ENCODE results near the gene NOTCH1.

Gene NOTCH1

DNA sequence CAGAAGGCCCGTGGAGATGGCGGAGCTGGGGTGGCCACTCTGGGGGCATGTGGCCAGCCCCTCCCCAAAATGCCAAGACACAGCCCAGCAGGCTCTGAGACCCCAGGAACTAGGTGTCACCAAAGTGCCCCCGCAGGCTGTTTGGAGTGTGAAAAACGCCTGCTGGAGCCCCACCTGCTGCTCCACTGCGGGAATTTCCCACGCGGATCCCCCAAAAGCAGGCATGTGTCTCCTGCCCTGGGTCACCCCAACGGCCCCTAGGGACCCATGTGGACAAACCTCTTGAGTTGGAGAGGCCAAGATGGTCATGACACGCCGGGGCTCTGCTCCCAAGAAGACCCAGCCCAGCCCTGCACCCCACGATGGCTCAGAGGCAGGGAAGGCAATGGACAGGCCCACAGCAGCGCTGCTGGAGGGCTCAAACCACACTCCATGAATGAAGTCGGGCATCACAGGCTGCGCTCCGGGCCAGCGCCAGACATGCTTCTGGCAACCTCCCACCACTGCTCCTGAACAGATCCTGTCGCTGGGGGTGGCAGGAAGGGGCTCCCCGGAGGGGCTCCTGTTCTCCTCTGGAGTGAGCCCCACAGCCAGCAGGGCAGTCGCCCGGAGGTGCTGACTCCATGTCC is 15.3 kb downstream of the NOTCH1 start:
- DNase-seq: no peak

DNA sequence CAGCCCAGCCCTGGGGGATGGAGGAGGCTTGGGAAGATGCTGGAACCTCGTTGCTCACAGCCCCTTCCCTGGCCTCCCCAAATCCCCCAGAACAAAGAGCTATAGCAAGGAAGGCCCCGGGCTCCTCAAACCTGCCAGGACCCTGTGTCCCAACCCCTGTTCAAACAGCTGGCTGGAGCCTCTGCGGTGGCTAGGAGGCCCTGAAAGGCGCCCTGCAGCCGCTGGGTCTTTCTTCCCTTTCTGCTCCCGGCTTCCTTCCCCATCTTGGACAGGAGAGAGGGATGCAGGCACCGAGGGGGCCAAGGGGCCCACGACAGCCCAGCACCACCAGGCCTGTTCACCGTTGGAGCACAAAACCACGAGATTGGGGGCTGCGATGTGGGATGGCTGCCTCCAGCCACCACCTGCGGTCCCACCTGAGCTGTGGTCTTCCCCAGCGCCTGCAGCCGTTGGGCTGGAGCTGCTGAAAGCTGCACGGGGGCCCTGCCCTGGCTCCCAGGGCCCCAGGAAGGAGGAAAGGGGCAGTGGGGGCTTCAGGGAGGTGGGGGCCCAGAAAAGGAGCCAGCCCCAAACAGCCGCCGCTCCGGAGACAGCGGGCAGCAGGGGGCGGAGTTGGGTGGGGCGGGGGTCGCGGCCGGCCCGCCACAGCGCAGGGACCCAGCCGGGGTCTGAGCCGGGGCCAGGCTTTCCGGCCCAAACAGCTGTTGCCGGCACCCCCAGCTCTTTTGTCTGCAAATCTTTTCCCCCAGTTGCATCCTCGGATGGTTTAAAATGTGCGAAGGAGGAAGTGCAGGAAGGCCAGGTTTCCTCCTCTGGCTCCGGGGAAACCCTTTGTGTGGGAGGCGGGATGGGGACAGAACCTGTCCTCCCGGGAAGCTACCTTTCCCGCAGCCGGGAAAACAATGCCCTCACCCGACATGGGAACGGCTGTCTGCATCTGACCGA is 16.1 kb downstream of the NOTCH1 start:
- no peak for DNase-seq

- no peak for DNase-seq
Measured at GRCh38 chr9:136528716-136529341, 17.0 kb downstream of the NOTCH1 start.

DNA sequence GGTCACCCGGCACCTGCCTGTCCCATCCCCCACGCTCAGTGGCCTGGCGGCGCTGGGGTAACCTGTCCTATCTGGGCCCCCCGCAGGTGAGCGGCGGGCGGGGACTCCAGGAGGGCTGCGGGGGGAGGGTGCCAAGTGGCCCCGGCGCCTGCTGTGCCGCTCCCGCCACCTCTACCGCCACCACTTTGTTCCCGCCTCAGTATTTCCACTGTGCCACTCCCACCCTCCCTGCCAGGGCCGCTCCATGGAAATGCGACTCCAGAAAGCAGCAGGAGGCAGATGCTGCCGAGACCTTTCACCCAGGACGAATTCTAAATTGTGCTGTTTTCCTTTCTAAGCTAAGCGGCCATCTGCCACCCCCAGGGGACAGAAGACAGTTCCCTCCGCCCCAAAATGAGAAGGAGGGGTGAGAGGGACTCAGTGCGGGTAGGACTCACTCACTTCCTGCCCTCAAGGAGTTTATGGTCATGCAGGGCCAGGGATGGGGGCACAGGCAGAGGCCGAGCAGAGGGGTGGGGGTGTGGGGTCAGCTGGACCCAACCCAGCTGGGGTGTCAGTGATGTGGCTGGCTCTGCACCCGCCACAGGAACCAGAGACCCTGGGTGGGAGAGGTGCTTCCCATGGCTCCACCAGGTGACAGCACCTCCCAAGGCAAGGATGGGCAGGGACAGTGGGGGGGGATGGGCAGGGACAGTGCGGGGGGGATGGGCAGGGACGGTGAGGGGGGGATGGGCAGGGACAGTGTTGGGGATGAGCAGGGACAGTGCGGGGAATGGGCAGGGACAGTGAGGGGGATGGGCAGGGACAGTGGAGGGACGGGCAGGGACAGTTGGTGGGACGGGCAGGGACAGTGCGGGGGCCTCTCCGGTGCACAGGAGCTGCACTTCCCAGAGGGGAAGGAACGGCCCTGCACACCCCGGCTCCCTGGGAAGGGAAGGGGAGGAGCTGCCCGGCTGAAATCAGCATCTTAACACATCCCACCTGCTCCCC is 17.8 kb downstream of the NOTCH1 start:
- no peak for DNase-seq

DNA sequence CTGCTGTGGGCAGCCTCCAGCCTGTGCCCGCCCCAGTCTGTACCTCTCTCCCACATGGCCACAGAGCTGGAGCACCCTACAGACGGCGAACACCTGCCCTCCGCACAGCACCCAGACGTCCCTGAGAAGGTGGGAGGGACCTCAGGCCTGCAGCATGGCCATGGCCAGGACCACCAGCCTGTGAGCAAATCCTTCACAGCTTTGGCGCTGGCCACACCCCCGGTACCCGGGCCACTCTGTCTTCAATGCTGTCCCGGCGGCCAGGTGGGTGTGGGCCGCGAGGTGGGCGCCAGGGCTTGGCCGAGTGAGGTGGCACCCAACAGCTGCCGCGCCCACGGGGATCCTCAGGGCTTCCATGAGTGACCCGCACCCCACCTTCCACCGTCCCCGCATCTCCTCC is 18.7 kb downstream of the NOTCH1 start:
- no peak for DNase-seq

GRCh38 chr9:136526625-136527066 is 19.2 kb downstream of the NOTCH1 start:
- DNase-seq: no peak

DNA sequence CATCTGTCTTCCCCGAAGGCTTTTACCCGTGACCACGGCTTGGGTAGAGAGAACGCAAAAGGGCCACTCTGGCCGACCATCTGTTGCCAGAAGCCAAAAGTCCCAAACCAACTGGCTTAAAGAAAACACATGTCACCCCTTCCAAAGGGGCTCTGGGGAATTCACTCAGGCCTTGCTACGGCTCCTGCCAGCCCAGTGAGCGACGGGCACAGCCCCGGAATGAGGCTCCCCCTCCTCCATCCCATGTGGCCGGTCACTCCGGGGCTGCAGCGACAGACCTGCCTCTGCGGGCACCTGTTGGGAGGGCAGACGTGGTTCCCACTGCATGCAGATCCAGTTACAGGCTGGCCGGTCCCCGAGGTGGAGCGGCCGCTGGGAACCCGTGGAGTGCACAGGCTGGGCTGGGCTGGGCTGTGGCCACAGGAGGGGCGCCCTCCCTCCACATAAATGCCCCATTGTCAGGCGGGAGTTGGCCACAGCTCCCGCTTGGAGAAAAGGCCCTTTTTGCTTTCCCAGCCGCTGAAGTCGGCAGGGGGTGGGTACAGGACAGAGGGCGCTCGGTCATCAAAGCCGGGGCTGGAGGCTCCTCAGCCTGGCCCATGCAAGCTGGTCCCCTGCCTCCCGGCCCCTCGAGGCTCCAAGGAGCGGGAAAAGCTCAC is 19.9 kb downstream of the NOTCH1 start:
- no peak for DNase-seq

GRCh38 chr9:136525207-136525606 is 20.6 kb downstream of the NOTCH1 start:
- DNase-seq: no peak

- no peak for DNase-seq
Measured at GRCh38 chr9:136522314-136523237, 23.3 kb downstream of the NOTCH1 start.

- no peak for DNase-seq
Measured at GRCh38 chr9:136521537-136521936, 24.3 kb downstream of the NOTCH1 start.

GRCh38 chr9:136520053-136520540 is 25.8 kb downstream of the NOTCH1 start:
- DNase-seq: no peak

DNA sequence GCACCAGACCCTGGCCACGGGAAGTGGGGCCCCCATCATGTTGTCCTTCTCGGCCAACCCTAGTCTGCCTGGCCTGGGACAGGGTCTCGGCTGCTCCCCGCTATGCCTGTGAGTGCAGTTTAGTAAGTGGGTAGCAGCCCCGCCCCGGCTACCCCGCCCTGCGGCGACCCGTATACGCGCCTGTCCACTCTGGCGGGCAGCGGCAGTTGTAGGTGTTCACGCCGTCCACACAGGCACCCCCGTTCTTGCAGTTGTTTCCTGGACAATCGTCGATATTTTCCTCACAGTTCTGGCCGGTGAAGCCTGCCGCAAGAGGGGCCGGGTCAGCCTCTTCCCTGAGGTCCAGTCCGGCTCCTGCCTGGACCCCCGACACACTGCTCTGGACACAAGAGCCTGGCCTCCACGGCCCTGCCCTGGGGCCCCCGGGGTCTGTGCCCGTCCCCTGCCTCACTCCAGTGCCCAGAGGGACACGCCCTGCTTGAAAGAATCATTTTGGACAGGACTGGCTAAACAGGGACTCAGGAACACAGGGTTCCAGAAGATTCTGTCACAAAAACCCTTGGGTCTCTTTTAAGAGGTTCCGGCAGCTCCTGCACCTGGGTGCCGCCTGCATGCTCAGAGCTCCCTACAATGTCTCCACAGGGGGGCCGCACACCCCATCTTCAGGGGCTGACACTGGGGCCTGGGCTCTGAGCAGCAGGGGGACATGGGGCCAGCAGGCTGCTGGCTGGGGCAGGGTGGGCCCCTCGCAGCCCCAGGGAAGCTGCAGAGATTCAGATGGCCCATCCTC is 26.4 kb downstream of the NOTCH1 start:
- DNase-seq: no peak

DNA sequence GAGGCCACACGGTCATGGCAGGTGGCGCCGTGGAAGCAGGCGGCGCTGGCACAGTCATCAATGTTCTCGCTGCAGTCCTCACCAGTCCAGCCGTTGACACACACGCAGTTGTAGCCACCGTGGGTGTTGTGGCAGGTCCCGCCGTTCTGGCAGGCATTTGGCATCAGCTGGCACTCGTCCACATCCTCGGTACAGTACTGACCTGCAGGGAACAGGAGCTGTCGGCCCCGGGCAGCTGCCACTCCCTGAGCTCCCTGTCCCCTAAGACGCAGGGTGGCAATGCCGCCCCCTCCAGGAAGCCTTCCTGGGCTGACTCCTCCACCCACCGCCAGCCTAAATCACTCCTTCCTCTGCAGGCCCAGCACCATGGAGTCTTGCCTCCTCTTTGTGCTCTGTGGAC is 27.2 kb downstream of the NOTCH1 start:
- no peak for DNase-seq

DNA sequence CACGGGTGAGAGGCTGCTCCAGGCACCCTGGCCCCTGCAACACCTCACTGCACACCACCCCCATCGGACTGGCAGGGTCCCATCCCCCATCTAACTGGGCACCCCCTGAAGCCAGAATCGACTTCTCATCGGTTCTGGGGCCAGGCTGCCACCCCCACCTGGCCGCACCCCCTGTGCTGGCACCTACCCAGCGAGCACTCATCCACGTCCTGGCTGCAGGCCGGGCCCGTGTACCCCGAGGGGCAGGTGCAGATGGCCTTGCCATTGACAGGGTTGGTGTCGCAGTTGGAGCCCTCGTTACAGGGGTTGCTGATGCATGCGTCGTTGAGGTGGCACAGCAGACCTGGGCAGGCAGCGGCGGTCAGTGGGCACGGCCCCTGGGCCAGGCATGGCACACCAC is 27.9 kb downstream of the NOTCH1 start:
- no peak for DNase-seq

- no peak for DNase-seq
Measured at GRCh38 chr9:136517012-136517743, 28.7 kb downstream of the NOTCH1 start.

DNA sequence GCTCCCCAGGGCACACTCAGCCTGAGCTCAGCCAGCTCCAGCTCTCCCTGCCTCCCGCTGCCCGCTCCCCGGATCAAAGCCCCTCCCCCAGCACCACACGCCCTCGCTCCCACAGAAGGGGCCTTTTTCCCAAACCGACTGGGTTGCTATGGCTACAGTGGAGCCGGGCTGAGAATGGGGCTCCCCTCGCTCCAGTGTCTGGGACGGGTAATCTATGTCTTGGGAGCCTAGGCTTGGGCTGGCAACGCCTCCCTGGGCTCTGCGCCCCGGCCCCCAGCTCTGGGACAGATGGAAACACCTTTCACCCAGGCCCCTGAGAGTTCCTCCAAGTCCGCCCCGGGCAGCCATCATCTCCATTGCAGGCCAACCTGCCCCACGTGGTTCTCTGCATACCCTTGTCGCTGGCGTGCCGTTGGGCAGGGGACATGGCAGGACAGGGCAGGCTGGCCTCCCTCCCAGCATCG is 29.6 kb downstream of the NOTCH1 start:
- DNase-seq: no peak

- DNase-seq: no peak
Measured at GRCh38 chr9:136515276-136515675, 30.6 kb downstream of the NOTCH1 start.

GRCh38 chr9:136514022-136514714 is 31.7 kb downstream of the NOTCH1 start:
- no peak for DNase-seq
